Mesendoderm (in vitro differentiated cells): Measurements from ENCODE around the gene HOXC6.

Source experiments
- DNase-seq: peaks from one replicate; pipeline ENCODE4 v3.0.0; 2013
- H2AK5ac ChIP-seq: 2 replicates; pipeline ENCODE4 v1.6.1; 2013; ENCODE audit warnings: low read length, inconsistent platforms
- H2BK120ac ChIP-seq: 2 replicates; pipeline ENCODE4 v1.6.1; 2013; ENCODE audit warnings: low read depth, mild to moderate bottlenecking, low read length, moderate library complexity, mixed read lengths
- H2BK15ac ChIP-seq: replicated peaks from 2 replicates; pipeline ENCODE4 v1.6.1; 2013; ENCODE audit warnings: low read depth, mild to moderate bottlenecking, moderate library complexity
- H2BK5ac ChIP-seq: 2 replicates; pipeline ENCODE4 v1.6.1; 2013; ENCODE audit warnings: low read length, inconsistent platforms
- H3K18ac ChIP-seq: 2 replicates; pipeline ENCODE4 v1.6.1; 2013; ENCODE audit warnings: mild to moderate bottlenecking, low read length, mixed read lengths
- H3K23ac ChIP-seq: one replicate; pipeline ENCODE4 v1.6.1; 2013; ENCODE audit warnings: low read length
- H3K27ac ChIP-seq: 2 replicates; pipeline ENCODE4 v1.5.1; 2013; ENCODE audit warnings: low read depth, mild to moderate bottlenecking, inconsistent platforms, low read length, moderate library complexity
- H3K27me3 ChIP-seq: 2 replicates; pipeline ENCODE4 v1.6.1; 2013; ENCODE audit warnings: low read length, control low read depth, mild to moderate bottlenecking, inconsistent platforms; ENCODE audit not compliant: insufficient read depth, poor library complexity
- H3K36me3 ChIP-seq: 2 replicates; pipeline ENCODE4 v1.6.1; 2013; ENCODE audit warnings: low read length, inconsistent platforms; ENCODE audit not compliant: control insufficient read depth, insufficient read depth
- H3K4ac ChIP-seq: one replicate; pipeline ENCODE4 v1.6.1; 2013; ENCODE audit warnings: low read depth, mild to moderate bottlenecking, low read length, moderate library complexity
- H3K4me1 ChIP-seq: 2 replicates; pipeline ENCODE4 v1.6.1; 2013; ENCODE audit warnings: low read depth, low read length, inconsistent platforms; ENCODE audit not compliant: control insufficient read depth
- H3K4me2 ChIP-seq: 2 replicates; pipeline ENCODE4 v1.6.1; 2013; ENCODE audit warnings: low read length
- H3K4me3 ChIP-seq: 2 replicates; pipeline ENCODE4 v1.5.1; 2013; ENCODE audit warnings: mild to moderate bottlenecking, low read length
- H3K56ac ChIP-seq: one replicate; pipeline ENCODE4 v1.6.1; 2013; ENCODE audit warnings: low read length
- H3K79me1 ChIP-seq: 2 replicates; pipeline ENCODE4 v1.6.1; 2013; ENCODE audit warnings: low read length, inconsistent platforms
- H3K79me2 ChIP-seq: 2 replicates; pipeline ENCODE4 v1.6.1; 2013; ENCODE audit warnings: mild to moderate bottlenecking, low read length; ENCODE audit not compliant: control insufficient read depth, insufficient read depth
- H3K9ac ChIP-seq: 2 replicates; pipeline ENCODE4 v1.6.1; 2013; ENCODE audit warnings: low read length, inconsistent platforms
- H4K5ac ChIP-seq: one replicate; pipeline ENCODE4 v1.6.1; 2013; ENCODE audit warnings: low read length
- H4K8ac ChIP-seq: one replicate; pipeline ENCODE4 v1.6.1; 2013; ENCODE audit warnings: low read depth, mild to moderate bottlenecking, control low read depth, low read length, moderate library complexity
- WGBS: extraction: QIAGEN DNeasy Blood & Tissue Kit; methylation state at CpG from one replicate; pipeline ENCODE4 v1.1.7; 2013; ENCODE audit warnings: low lambda C conversion rate, missing lambda C conversion rate; ENCODE audit not compliant: insufficient coverage; ENCODE audit errors: extremely low coverage; 5-methylcytosine and 5-hydroxymethylcytosine counted together

HOXC6 gene

DNA sequence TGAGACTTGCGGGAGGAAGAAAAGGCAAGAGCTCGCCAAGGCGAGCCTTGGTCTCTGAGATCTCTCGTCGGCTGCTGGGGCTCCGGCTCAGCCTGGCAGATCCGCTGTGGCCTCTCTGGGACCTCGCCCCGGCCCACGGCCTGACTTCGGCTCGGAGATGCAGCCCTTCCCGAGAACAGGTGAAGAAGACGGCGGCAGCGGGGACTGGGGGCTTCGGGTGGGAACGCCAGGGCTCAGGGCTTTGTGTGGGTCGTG, 34.3 kb upstream of the HOXC6 start:
- Histone ChIP-seq H3K4me2 (no peak overlapping the region), H4K5ac (no peak overlapping the region), H3K56ac (no peak overlapping the region), H2BK120ac (no peak overlapping the region), H2BK5ac (no peak overlapping the region), H3K79me1 (no peaks in the 10 kb centered on the region), H2AK5ac (no peak overlapping the region), H3K27ac (no peak overlapping the region), H3K9ac (no peak overlapping the region), H3K4me3 (no peak overlapping the region), H3K79me2 (no peaks in the 10 kb centered on the region), H3K4ac (no peak overlapping the region), H4K8ac (no peak overlapping the region), H3K23ac (no peak overlapping the region), H2BK15ac (no peak overlapping the region), H3K27me3 (peaks cover 96% of the 10 kb centered on the region), H3K36me3 (no peaks in the 10 kb centered on the region), H3K4me1 (no peaks in the 10 kb centered on the region), H3K18ac (no peak overlapping the region)
- DNase-seq, result no peak
- WGBS, result no CpG with 5 or more reads among the region's 19 CpGs

- H3K4me2 ChIP-seq, result no peak overlapping the region
- H4K8ac ChIP-seq, result no peak overlapping the region
- H3K4me1 ChIP-seq, result no peaks in the 10 kb centered on the region
- no peak overlapping the region for H3K18ac ChIP-seq
- no peaks in the 10 kb centered on the region for H3K79me1 ChIP-seq
- no peak overlapping the region for H3K9ac ChIP-seq
- H3K79me2 ChIP-seq, result no peaks in the 10 kb centered on the region
- H3K36me3 ChIP-seq, result no peaks in the 10 kb centered on the region
- H3K4me3 ChIP-seq, result no peak overlapping the region
- H3K4ac ChIP-seq, result no peak overlapping the region
- peaks cover 95% of the 10 kb centered on the region for H3K27me3 ChIP-seq
- WGBS, result no CpG with 5 or more reads among the region's 60 CpGs
- no peak for DNase-seq
- no peak overlapping the region for H2BK5ac ChIP-seq
- H3K27ac ChIP-seq, result no peak overlapping the region
- no peak overlapping the region for H3K23ac ChIP-seq
- H2BK120ac ChIP-seq, result no peak overlapping the region
- no peak overlapping the region for H2BK15ac ChIP-seq
- no peak overlapping the region for H4K5ac ChIP-seq
- H2AK5ac ChIP-seq, result no peak overlapping the region
- H3K56ac ChIP-seq, result no peak overlapping the region
Measured at GRCh38 chr12:53994264-53995001, 33.8 kb upstream of the HOXC6 start.

- no peak overlapping the region for H4K8ac ChIP-seq
- H3K36me3 ChIP-seq, result no peaks in the 10 kb centered on the region
- H3K27me3 ChIP-seq, result peaks cover 96% of the 10 kb centered on the region
- H3K4me1 ChIP-seq, result no peaks in the 10 kb centered on the region
- no peaks in the 10 kb centered on the region for H3K79me1 ChIP-seq
- no peak overlapping the region for H3K18ac ChIP-seq
- no peak overlapping the region for H3K4me2 ChIP-seq
- no peak overlapping the region for H3K4ac ChIP-seq
- no peak overlapping the region for H2BK5ac ChIP-seq
- H3K4me3 ChIP-seq, result no peak overlapping the region
- H4K5ac ChIP-seq, result no peak overlapping the region
- no peak overlapping the region for H3K27ac ChIP-seq
- H2AK5ac ChIP-seq, result no peak overlapping the region
- H3K56ac ChIP-seq, result no peak overlapping the region
- no peaks in the 10 kb centered on the region for H3K79me2 ChIP-seq
- no CpG with 5 or more reads among the region's 17 CpGs for WGBS
- no peak overlapping the region for H3K23ac ChIP-seq
- H2BK15ac ChIP-seq, result no peak overlapping the region
- H3K9ac ChIP-seq, result no peak overlapping the region
- H2BK120ac ChIP-seq, result no peak overlapping the region
- DNase-seq, result no peak
Measured at GRCh38 chr12:53995002-53995377, 33.2 kb upstream of the HOXC6 start.

DNA sequence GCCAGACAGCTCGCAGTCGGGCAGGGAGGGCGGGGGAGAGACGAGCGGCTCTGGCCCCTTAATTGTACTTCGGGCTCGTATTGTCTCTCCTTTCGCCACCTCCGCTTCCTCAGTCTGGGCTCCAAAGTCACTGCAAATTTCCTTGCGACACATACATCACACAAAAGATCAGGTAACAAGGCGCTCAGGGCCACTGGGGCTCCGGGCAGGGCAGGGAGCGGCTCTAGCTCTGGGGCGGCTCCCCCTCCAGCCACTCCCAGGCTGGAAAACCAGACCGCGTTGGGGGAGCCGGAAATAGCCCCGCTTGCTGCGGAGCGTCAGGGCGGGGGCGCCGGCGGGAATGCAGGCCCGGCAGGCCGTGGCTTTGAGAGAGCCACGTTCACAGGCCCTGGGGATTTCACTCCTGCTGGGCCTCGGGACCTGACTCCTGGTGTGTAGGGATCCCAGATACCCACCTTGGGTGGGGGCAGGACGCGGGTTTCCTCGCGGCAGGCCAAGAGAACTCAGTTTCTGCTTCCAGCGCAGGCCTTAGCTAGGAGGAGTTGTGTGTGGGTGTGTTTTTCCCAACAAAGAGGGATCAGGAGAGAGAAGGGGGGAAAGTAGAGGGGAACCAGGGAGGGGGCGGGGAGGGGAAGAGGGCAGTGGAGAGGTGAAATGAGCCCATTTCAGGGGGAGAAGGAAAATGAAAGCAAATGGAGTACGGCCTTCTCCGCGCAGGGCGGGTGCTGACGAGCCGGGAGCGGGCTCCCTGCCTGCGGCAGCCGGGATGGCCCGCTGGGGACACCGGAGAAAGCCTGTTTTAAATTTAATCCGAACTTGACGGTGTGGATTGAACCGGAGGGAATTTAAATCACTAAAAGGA, 32.6 kb upstream of the HOXC6 start:
- H2BK120ac ChIP-seq, result no peak overlapping the region
- no peak overlapping the region for H3K4me3 ChIP-seq
- no peak overlapping the region for H4K8ac ChIP-seq
- no peak overlapping the region for H2AK5ac ChIP-seq
- H3K27ac ChIP-seq, result no peak overlapping the region
- H3K79me2 ChIP-seq, result no peaks in the 10 kb centered on the region
- H3K18ac ChIP-seq, result no peak overlapping the region
- H2BK15ac ChIP-seq, result no peak overlapping the region
- H2BK5ac ChIP-seq, result no peak overlapping the region
- DNase-seq, result no peak
- H3K9ac ChIP-seq, result no peak overlapping the region
- no peaks in the 10 kb centered on the region for H3K36me3 ChIP-seq
- no peak overlapping the region for H3K56ac ChIP-seq
- no peaks in the 10 kb centered on the region for H3K79me1 ChIP-seq
- H3K27me3 ChIP-seq, result peaks cover 96% of the 10 kb centered on the region
- peak overlapping the region; percentile 13 for H3K4me2 ChIP-seq
- WGBS, result no CpG with 5 or more reads among the region's 48 CpGs
- H3K4ac ChIP-seq, result no peak overlapping the region
- no peak overlapping the region for H3K23ac ChIP-seq
- no peaks in the 10 kb centered on the region for H3K4me1 ChIP-seq
- H4K5ac ChIP-seq, result no peak overlapping the region

GRCh38 chr12:53996240-53997203, 31.7 kb upstream of the HOXC6 start:
- no peak overlapping the region for H4K5ac ChIP-seq
- WGBS, result no CpG with 5 or more reads among the region's 29 CpGs

More at GRCh38 chr12:53996240-53997203, 31.7 kb upstream of the HOXC6 start:
- no peaks in the 10 kb centered on the region for H3K79me2 ChIP-seq
- H3K79me1 ChIP-seq, result no peaks in the 10 kb centered on the region
- no peak overlapping the region for H3K23ac ChIP-seq
- no peak overlapping the region for H3K4ac ChIP-seq
- H4K8ac ChIP-seq, result no peak overlapping the region
- no peaks in the 10 kb centered on the region for H3K36me3 ChIP-seq
- H3K56ac ChIP-seq, result no peak overlapping the region
- H3K4me1 ChIP-seq, result no peaks in the 10 kb centered on the region
- H3K27ac ChIP-seq, result no peak overlapping the region
- no peak for DNase-seq
- H2BK5ac ChIP-seq, result no peak overlapping the region
- H2BK15ac ChIP-seq, result no peak overlapping the region
- H3K27me3 ChIP-seq, result peaks cover 96% of the 10 kb centered on the region
- H3K9ac ChIP-seq, result no peak overlapping the region
- no peak overlapping the region for H2AK5ac ChIP-seq
- H2BK120ac ChIP-seq, result no peak overlapping the region
- no peak overlapping the region for H3K4me3 ChIP-seq
- H3K18ac ChIP-seq, result no peak overlapping the region
- H3K4me2 ChIP-seq, result no peak overlapping the region
